Stimulated activated CD4-positive, alpha-beta T cell treated with anti-CD3 and anti-CD28 coated beads, Interleukin-15, amount 100 ng/mL, for 24 hours (primary cell): ENCODE measurements around the gene LRRFIP2.
"Not testable (repeated sequence)": the region's sequence is repeated elsewhere in the genome, so short reads cannot be mapped to it uniquely, and the experiment has no call there.

ENCODE experiments used
- DNase-seq: peaks from one replicate; pipeline ENCODE4 v3.0.0-alpha.2; 2020

Gene LRRFIP2

DNA sequence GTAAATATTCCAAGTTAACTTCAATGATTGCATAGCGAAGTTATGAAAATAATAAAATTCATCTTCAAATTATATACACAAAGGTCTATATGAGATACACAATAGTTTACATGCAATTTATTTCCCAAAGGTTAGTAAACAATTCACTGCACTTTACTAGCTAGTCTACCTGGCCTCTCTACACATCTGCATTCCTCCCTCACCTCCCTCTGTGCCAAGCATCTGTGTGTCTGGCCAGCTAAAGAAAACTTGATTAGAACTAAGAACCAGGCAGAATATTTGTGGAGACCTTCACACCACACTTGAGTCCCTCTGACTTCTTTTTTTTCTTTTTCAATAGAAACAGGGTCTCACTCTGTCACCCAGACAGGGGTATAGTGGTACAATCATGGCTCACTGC lies 61.4 kb downstream of the LRRFIP2 start:
- no peak for DNase-seq

DNA sequence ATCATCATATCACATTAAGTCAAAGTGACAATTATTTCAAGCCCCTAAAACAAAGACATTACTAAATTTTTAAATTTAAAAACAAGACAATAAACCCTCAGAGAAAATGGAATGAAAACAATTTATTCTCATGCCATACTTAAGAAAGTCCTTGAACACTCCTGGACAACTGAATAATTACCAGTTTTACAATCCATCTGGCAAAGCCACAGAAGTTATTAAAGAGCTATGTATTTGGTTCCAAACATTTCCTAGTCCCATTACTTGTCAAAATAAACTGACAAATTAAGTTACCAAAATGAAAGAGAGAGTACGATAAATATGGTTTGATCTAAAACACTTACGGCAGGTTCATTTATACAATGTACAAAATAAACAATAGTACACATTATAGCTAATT lies 63.2 kb downstream of the LRRFIP2 start:
- no peak for DNase-seq

DNA sequence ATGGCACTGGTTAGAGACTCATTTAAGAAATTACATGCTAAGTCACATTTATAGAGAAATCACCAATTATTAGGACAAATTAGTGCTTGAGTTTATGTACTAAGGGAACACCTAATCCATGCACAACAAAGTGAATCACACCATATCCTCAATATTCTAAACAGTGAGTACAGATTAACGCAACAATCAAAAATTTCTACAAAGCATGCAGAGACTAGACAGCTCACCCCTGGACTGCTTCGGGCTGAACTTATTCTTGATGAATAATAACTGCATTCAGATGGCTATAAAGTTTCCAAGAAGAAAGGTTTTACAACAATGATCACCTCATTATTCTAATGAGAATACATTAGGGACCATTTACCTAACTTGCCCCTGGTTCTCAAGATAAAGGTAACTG lies 66.5 kb downstream of the LRRFIP2 start:
- DNase-seq: no peak

DNA sequence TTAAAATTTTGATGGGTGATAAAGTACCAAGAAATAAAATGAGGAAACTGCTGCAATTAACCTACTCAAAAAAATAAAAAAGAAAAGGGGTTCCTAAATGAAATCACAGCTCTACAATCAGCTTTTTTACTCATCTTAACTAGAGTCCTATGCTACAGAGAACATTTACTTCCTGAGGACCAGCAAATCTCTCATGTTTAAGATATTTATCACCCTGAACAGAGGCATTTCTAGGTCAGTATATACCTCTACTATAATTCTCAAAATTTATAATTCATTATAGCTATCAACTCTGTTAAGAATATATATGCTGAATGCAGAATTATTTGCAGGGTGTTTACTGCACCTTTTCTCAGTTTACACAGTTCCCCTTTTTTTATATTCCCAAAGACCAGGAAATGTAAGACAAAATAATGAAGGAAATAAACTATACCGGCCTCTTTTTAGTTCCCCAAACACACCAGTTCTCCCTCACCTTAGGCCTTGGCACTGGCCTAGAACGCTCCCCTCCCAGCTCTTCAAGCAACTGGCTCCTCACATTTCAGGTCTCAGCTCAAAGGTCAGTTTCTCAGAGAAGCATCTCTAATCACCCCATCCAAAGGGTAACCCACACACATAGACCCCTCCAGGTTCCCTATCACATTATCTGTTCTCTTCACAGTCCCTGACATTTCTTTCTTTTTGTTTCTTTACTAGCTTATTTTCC lies 71.1 kb downstream of the LRRFIP2 start:
- no peak for DNase-seq

DNA sequence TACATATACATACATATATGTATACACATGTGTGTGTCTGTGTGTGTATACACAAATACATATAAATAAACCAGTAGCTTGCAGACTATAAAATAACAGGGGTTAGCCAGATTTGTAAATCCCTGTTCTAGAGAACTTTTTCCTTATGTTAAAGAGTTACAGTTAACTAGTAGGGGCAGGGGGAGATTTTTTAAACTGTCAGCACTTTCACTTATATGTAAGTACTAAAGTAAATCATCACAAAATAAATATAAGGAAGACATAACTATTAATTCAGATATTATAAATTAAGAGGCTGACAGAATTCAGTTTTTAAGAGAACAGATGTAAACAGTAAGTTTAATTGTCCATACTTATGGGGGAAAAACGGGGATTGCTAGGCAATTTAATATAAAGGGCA lies 74.0 kb downstream of the LRRFIP2 start:
- no peak for DNase-seq

DNA sequence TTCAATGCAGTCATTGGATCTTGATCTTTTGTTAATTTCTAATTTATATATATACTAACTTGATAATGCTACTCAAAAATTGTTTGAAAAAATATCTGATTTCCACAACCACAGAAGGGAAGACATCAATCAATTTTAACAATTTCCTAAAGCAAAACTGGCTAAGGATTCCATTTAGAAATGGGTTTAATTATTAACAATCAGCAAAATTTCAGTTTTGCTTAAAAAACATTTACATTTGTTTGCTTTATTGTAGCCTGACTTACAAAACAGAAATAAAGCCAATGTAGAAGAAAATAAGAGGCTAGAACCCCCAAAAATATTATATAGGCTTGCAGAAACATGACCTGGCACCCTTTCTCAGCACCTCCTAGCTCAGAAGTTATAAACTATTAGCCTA lies 74.9 kb downstream of the LRRFIP2 start:
- no peak for DNase-seq

DNA sequence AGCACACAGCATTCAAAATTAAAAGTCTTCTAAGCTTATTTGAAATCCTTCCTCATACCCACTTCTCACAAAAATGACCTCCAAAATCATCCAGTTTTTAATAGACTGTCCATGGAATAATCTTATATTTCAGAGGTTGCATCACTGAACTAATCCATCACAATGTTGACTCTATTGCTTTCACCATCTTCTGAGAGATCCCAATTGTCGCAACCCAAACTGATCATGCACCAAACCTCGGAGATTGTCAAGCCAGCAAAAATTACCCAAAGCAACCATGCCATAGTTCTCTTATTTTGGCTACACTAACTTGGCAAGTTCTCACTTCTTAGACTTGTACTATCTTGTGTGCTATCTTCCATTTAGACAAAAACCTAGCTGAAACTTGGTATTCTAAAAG lies 75.5 kb downstream of the LRRFIP2 start:
- DNase-seq: no peak

DNA sequence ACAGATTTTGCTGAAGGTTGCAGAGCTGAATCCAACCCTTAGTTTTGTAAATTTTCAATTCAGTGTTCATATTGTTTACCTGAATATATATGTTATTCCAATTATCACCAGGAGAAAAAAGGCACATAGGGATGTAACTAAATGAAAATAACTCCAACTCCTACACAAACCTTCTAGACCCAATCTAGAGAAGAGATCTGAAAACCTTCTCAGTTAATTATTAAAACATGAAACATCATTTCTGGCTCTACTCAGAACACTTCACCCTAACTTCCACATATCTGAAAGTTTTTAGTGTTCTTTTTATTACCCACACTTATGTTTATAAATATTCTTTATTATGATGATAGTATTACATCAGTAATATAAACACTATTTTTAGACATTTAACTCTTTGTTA lies 76.6 kb downstream of the LRRFIP2 start:
- no peak for DNase-seq

DNA sequence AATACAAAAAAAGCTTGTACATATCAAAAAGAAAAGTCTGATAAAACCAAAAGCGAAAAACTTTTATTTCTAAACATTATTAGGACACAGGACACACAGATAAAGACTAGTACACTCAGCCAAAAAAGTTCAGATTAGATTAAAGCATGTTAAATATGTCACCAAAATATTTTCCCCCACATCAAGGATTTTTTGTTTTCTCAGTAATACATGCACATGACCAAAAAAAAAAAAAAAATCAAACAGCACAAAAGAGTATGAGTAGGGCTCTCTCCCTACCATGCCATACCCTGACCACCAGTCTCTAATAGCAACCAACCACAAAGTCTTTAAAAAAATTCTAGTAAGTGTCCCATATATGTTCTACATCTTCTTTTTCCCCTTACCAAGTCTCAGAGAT lies 77.4 kb downstream of the LRRFIP2 start:
- DNase-seq: no peak

DNA sequence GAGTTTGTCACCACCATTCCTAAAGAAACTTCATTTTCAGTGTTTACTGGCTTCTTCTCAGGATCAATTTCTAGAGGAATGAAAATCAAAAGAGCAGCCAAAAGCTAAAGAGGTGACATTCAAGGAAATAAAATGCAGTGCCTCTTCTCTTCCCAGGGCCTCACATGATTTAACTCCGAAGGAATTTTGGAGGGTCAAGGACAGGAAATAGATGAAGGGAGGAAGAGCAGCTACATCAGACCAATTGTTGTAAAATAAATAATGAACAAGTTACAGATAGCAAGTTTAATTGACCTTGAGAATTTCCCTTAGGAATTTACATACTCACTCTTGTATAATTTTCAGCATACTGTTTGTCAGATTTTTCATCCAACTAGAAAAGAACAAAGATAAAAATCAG lies 78.1 kb downstream of the LRRFIP2 start:
- no peak for DNase-seq

DNA sequence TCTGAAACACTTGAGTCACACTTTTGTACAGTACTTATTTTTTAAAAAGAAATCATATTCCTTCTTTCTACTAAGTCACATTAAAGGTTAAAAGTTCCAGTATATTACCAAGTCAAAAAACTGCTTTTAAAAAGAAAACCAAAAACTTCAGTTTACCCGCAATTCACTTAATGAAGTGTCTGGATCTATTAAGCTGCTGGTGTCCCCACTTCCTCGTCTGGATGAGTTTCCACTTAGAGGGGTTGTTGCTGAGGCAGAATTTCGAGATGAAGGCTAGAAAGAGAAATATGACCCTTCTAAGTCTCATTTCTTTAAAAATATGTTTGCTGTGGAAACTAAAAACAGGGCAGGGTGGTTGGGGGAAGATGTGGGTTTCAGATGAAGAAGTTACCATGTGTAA lies 79.7 kb downstream of the LRRFIP2 start:
- DNase-seq: no peak

DNA sequence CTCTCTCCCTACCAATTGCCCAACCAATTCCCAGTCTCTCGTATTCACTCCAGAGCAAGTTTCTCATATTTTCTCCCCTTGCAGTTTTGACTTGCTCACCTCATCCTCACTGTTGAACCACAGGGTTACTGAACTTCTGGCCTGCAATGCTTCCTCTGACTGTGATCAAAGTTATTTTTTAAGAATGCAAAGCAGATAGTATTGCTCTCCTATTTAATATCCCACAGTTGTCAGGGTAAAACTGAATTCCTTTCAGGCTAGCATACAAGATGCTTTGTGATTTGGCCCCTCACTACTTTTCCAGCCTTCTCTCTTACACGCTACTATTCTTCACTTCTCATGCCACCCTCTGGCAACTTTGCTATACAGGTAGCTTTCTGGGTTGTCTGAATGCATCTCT lies 80.9 kb downstream of the LRRFIP2 start:
- no peak for DNase-seq

DNA sequence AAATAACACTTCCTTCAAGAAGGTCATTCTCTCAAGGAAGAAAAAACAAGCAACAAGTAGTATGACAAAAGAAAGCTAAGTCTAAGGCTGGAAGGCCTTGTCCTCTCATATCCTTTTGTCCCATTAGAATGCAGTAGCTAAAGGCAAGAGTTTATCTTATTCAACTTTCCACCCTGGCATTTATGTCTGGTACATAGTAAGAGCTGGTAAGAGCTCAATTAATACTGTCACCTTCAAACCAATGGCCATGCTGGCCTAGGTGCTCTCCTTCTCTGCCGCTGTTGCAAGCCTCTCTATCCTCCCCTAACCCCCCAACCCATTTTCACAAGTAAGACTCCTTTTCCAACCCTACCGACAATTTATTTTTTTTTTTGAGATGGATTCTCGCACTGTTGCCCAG lies 81.9 kb downstream of the LRRFIP2 start:
- no peak for DNase-seq

DNA sequence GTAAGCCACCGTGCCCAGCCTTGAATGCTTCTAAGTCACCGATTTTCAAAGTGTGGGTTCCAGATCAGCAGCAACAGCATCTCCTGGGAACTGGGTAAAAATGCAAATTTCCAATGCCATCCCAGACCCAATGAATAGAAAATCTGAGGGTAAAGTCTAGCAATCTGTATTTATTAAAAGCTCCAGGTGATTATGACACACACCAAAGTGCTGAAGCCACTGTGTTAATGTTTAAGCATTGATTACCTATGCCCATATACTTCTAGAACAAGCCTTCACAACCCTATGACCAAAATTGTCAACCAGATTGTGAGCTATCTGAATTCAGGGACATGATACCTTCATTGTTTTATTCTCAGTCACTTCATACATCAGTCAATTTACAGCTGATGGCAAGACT lies 86.5 kb downstream of the LRRFIP2 start:
- DNase-seq: no peak

DNA sequence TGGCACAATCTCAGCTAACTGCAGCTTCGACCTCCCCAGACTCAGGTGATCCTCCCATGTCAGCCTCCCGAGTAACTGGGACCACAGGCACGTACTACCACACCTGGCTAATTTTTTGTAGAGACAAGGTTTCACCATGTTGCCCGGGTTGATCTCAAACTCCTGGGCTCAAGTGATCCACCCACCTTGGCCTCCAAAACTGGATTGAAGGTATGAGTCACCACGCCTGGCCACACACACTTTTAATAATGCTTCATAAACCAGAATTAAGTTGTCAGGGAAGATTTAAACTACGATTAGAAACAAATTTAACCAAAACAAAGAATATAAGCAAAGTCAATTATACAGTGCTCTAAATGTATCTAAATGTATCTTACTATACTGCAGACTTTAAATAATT lies 87.5 kb downstream of the LRRFIP2 start:
- no peak for DNase-seq

DNA sequence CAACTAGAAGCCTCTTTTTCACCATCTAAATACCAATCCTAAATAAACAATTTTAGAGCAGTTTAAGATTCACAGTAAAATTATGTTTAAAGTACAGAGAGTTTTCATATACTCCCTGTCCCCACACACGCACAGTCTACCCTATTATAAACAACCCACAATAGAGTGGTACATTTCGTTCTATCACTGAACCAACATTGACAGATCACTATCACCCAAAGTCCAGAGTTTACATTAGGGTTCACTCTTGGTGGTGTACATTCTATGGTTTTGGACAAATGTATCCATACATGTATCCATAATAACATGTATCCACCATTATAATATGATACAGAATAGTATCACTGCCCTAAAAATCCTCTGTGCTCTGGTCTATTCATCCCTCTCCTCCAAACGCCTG lies 92.1 kb downstream of the LRRFIP2 start:
- no peak for DNase-seq

DNA sequence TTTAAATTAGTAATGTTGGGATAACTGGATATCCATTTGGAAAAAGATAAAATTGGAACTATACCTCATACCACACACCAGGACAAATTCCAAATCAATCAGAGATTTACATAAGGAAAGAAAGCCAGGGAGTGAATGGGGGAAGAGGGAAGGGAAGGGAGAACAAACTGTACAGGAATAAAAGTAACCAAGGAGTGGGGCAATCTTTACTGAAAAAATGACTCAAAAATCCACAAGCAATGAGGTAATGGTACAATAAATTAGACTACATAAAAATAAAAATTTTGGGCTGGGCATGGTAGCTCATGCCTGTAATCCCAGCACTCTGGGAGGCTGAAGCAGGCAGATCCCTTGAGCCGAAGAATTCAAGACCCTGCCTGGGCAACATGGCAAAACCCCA lies 98.4 kb downstream of the LRRFIP2 start:
- DNase-seq: no peak

DNA sequence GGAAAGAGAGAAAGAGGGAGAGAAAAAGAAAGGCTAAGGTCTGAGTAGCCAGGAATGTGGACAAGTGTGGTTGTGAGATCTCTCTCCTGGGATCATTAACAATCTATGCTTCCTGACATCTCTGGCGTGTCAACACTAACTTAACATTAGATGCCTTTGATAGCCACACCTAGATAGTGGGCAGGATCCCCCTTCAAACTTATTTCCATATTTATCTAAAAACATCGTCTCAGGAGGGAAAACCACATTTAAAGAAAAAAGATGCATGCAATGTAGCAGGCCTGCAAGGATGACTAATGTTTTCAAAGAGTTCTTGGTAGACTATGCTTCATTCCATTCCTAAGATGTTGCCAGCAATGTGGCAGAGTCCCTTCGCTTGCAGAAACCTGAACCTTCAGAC lies 100.2 kb downstream of the LRRFIP2 start:
- DNase-seq: no peak

DNA sequence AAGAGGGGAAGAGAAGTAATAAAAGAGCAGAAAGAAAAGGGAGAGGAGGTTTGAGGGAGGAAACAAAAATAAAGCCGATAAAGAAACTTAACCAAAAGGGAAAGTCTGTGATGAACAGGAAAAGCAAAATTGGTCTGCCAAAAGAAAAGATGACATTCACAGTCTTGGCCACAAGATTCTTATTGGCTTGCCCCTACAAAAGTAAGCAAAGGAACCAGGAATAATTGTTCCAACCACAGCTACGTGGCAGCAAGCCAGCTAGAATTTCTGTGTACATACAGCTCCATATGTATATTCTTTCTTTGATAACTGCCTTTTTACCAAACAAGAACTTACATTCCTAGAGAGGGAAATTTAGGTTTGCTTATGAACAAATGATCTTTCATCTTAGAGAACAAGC lies 101.5 kb downstream of the LRRFIP2 start:
- peak; percentile 35 for DNase-seq

DNA sequence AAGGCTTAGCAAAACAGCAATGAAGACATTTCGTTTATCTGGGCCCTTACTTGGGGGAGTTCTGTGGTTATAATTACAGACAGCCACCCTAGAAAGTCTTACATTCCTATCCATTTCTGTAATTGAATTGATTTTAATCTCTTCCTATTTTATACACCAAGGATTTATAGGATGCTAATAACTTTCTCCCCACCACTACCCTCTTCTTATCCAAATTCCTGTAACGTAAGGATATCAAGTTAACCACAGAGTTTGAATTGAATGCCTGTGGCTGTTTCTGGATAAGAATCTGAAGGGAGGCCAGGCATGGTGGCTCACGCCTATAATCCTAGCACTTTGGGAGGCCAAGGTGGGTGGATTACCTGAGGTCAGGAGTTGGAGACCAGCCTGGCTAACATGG lies 102.5 kb downstream of the LRRFIP2 start:
- DNase-seq: no peak

DNA sequence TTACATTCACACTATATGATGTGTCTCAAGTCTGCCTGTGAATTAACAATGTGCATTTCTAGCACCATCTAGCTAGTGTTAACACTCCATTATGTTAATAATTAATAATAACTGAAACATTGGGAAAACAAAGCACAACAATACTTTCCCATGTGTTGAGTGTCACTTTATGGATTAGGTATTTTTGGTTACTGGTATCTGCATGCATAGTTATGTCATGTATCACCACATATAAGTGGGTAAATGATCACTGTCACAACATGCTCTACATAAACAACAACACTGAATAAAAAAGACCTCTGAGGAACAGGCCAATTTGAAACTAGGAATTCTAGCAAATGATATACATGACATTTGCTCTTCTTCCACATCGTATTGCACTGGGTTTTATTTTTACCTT lies 106.4 kb downstream of the LRRFIP2 start:
- DNase-seq: no peak

DNA sequence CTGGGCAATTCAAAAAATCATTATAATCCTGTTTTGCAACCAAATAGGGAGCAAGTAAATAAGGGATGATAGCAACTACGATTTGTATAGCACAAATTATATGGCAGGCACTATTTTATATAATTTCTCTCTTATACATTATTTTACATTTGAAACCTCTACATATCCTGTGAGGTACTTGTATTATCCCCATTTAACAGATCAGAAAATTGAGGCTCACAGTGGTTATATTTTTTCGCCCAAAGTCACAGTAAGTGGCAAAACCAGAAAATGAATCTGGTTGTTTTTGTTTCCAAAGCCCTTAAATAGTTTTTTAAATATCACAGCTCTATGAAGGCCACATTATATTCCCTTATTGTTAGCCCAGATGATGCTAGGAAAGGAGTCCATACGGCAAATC lies 106.8 kb downstream of the LRRFIP2 start:
- no peak for DNase-seq

DNA sequence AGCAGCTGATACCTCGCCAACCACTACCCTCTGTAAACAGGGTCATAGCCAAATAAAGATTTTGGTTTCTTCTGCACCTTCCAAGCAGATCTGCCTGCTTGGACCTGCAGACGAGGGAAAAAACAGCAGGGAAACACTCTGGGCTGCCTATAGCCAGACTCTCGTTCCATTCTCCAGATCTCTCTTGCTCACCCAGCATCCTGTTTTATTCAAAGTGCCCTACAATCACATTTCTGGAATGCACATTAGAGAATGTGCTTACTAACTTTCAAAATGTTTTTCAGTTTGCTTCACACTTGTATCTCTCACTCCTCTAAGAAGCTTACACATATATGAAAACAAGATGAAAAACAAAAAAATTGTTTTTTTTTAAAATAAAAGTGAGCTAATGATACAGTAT lies 109.6 kb downstream of the LRRFIP2 start:
- no peak for DNase-seq

DNA sequence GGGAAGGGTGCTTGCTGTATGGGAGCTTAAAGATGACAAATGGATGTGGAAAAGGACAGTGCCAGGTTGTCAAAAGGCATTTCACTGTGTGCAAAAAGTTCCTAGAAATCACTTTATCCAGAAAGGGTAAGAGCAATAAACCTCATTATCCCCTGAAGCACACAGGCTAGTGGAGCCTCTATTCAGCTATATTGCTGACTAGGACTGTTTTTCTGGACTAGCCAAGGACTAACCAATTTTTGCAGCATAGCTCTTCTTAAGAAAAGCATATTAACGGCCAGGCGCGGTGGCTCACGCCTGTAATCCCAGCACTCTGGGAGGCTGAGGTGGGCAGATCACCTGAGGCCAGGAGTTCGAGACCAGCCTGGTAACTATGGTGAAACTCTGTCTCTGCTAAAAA lies 116.3 kb downstream of the LRRFIP2 start:
- DNase-seq: no peak

DNA sequence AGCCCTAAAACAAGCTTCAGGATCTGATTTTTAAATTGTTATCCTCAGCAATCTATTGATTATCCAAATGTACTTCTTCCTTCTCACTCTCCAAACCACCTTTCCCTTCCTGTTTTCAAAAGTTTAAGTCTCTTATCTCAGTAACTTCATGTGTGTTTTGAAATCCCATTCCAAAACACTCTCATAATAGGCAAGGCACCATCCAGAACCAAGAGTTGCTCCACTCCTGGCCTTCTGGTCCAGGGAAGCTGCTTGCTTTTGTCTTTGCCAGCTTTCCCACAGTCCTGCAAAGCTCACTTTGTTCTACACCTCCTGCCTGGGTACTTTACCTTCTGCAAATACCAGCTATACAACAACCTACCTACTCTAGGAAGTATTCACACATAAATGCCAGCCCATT lies 117.6 kb downstream of the LRRFIP2 start:
- DNase-seq: no peak

DNA sequence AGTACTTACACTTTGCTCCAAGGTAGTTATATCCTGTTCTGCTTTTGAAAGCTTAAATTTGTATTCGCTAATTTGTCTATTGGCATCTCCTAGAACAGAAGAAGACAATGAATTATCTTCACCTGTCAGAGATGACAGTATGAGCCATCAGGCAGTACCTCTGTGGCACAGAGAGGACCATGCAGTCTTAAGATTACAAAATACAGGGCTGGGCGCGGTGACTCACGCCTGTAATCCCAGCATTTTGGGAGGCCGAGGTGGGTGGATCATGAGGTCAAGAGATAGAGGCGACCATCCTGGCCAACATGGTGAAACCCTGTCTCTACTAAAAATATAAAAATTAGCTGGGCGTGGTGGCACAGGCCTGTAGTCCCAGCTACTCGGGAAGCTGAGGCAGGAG lies 119.3 kb downstream of the LRRFIP2 start:
- not testable (repeated sequence) for DNase-seq
